NCI-H2107 treated with DMSO at 0.1 percent for 48 hours (cell line): ENCODE results near the gene CRELD1.

Source experiments
- DNase-seq: peaks from one replicate; lab custom pipeline; 2025; ENCODE audit not compliant: unreplicated experiment; lab: John Stamatoyannopoulos, UW

Gene CRELD1

GRCh38 chr3:9903904-9904303 lies 29.7 kb upstream of the CRELD1 start:
- DNase-seq, result no peak

DNA sequence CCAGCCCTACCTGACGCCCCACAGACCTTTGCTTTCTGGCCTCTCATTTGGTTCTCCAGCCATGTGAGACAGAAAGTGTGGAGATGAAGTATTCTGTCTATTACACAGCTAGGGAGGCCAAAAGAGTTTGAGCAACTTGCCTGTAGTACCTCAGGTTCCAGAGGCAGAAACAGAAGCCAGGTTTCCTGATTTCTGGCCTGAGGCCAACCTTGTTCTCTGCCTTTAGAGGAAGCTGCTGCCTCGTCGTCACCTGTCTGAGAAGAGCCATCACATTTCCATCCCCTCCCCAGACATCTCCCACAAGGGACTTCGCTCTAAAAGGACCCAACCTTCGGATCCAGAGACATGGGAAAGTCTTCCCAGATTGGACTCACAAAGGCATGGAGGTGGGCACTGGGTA lies 27.2 kb upstream of the CRELD1 start:
- no peak for DNase-seq

DNA sequence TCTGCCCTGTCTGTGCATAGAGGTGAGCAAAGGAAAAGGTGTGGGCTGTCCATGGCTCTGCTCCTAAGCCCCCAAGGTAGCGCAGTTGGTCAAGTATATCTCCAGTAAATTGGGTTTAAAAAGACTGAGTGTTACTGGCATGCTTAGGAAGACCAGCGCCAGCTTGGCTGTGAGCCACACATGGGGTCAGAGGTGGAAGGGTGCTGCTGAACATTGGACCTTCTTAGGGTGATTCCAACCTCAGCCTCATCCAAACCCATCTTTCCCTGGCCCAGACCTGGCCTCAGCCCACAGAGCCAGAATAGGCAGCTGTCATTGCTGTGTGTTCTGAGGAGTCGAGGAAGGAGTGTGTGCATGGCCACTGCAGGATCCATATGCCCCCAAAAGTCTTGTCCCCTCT lies 25.3 kb upstream of the CRELD1 start:
- no peak for DNase-seq

DNA sequence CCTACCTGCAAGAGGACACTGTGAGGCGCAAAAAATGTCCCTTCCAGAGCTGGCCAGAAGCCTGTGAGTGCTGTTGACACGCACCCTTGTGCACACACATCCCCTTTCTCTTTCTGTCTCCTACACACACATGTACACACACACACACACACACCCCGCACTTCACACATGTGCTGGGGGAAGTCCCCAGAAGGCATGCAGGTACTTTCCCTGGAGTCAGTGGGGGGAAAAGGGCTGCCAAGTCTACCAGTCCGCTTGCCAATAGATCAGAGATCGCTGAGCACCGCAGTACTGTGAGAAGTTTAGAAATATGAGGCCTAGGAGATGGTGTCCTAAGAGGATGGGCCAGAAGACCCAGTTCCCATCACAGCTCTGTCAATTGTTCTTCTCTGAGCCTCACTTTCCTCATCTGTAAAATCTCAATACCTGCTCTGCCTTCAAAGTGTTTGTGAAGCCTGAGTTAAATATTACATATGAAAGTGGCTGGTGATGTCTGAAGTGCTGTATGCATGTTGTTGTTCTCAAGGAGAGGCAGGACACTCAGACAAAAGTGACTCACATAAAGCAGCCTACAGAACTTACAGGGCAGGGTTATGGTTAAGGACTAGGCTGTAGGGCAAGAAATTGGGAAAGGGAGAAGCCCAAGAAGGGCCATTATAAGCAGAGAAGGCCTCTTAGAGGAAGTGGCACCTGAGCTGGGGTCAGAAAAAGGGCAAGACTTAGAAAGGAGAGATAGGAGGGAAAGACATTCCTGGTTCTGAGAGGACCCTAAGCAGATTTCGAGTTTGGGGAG lies 24.2 kb upstream of the CRELD1 start:
- DNase-seq, result no peak

DNA sequence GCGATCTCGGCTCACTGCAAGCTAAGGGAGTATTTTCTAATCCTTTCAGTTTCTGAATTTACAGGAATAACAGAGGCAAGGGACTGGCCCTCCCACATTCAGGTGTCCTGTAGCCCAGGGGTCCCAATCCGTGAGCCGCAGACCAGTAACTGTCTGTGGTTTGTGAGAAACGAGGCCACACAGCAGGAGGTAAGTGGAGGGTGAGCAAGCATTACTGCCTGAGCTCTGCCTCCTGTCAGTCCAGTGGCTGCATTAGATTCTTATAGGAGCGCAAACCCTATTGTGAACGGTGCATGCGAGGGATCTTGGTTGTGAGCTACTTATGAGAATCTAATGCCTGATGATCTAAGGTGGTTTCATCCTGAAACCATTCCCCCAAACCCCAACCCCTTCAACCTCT lies 21.8 kb upstream of the CRELD1 start:
- no peak for DNase-seq

- DNase-seq, result peak; percentile 80
Measured at GRCh38 chr3:9912294-9912935, 21.2 kb upstream of the CRELD1 start.

GRCh38 chr3:9913601-9914000 lies 20.0 kb upstream of the CRELD1 start:
- DNase-seq, result no peak

- DNase-seq, result no peak
Measured at GRCh38 chr3:9914011-9914410, 19.6 kb upstream of the CRELD1 start.

- DNase-seq, result no peak
Measured at GRCh38 chr3:9914559-9915253, 18.9 kb upstream of the CRELD1 start.

DNA sequence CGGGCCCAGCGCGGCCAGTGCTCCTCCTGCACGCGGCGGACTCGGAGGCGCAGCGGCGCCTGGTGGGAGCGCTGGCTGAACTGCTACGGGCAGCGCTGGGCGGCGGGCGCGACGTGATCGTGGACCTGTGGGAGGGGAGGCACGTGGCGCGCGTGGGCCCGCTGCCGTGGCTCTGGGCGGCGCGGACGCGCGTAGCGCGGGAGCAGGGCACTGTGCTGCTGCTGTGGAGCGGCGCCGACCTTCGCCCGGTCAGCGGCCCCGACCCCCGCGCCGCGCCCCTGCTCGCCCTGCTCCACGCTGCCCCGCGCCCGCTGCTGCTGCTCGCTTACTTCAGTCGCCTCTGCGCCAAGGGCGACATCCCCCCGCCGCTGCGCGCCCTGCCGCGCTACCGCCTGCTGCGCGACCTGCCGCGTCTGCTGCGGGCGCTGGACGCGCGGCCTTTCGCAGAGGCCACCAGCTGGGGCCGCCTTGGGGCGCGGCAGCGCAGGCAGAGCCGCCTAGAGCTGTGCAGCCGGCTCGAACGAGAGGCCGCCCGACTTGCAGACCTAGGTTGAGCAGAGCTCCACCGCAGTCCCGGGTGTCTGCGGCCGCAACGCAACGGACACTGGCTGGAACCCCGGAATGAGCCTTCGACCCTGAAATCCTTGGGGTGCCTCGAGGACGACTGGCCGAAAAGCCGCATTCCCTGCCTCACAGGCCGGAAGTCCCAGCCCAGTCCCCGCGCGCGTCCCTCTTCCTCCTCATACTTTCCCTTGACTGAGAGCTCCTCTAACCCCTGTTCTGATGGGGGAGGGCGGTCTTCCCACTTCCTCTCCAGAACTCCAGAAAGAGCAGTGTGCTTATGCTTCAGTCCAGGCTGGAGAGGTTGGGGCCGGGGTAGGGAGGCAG lies 18.1 kb upstream of the CRELD1 start:
- DNase-seq, result no peak

- no peak for DNase-seq
Measured at GRCh38 chr3:9916346-9916733, 17.3 kb upstream of the CRELD1 start.

DNA sequence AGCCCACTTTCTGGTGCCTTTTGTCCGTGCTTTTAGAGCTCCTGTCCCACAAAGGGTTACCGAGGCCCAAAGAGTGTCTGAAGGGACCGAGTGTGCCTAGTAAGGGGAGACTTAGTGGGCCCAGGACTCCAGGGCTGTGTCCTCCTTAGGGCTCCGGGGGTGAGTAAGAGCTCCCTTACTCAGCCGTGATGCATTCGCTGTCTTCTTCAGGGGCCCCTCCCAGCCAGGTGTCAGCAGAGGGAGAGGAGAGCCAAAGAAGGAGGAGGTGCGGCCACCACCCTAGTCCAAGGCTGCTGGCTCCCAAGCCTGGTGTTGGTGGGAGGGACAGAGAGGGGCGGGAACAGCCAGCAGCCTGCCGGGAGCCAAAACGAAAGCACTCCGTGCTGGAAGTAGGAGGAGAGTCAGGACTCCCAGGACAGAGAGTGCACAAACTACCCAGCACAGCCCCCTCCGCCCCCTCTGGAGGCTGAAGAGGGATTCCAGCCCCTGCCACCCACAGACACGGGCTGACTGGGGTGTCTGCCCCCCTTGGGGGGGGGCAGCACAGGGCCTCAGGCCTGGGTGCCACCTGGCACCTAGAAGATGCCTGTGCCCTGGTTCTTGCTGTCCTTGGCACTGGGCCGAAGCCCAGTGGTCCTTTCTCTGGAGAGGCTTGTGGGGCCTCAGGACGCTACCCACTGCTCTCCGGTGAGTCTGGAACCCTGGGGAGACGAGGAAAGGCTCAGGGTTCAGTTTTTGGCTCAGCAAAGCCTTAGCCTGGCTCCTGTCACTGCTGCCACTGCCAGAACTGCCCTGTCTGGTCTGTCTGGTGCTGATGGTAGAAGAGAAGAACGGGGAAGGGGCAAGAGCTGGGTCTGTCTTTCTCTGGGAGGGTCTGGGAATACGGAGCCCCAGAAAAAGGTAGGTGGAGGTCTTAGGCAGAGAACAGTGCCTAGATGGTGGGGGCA lies 16.6 kb upstream of the CRELD1 start, which contains the start of gene IL17RC:
Gene IL17RC (plus strand): TSS at position 365 of the 947 bp plus-strand sequence. CDS start 218 bp downstream, at position 583.
- peak; percentile 38 for DNase-seq

GRCh38 chr3:9917820-9918219 lies 15.8 kb upstream of the CRELD1 start:
- DNase-seq, result no peak

DNA sequence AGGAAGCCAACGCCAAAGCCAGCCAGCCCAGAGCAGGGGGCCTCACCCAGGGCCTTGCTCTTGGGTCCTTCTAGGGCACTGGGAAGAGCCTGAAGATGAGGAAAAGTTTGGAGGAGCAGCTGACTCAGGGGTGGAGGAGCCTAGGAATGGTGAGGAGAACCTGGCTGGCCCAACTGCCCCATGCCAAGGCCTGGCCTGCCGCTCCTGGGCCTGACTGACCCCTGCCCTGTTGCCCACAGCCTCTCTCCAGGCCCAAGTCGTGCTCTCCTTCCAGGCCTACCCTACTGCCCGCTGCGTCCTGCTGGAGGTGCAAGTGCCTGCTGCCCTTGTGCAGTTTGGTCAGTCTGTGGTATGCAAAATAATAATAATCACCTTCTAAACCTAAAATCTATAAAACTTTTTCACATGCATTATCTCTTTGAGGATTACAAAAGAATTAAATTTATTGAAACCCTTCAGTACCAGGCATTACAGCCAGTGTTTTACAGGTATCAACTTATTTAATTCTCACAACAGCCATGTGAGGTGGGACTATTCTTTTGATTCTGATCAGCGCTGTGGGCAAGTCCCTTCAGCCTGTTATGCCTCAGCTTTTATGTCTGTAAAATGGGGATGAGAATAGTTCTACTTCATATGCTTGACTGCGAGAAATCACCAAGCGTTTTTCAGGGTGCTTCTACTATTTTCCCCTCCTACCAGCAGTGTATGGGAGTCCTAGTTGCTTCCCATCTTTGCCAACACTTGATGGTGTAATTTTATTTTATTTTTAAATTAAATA lies 15.2 kb upstream of the CRELD1 start:
- no peak for DNase-seq

DNA sequence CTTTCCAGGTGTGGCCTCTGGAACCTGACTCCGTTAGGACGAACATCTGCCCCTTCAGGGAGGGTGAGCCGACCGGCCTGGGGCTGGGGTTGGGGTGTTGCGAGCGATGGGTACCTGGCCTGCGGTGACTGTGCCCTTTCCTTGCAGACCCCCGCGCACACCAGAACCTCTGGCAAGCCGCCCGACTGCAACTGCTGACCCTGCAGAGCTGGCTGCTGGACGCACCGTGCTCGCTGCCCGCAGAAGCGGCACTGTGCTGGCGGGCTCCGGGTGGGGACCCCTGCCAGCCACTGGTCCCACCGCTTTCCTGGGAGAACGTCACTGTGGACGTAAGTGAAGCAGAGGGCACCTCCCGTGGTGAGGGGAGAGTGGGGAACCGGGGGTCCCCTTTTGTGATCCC lies 5.5 kb upstream of the CRELD1 start:
- no peak for DNase-seq

DNA sequence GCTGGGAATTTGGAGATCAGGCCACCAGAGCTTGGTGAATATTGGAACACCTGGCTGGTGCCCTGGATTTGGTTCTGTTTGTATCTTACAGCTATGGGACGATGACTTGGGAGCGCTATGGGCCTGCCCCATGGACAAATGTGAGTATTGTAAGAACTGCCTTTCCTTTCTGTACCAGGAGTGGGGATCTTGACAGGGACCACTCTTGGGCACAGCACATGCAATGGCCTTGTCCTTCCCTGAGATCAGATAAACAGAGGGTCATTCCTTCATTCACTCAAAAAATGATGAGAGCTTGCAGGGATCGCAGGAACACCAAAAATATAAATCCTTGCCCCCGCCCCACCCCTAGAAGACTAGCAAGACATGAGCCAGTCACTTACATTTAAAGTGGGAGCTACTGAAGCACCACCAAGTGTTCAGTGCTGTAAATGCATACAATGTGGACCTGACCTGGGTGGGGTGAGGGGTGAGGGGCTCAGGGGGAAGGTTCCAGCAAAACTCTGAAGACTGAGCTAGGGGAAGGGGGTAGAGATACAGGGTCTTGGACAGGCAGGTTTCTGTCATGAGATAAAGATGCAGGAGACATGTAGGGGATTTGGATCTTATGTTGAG lies 2.7 kb upstream of the CRELD1 start:
- DNase-seq, result no peak

- no peak for DNase-seq
Measured at GRCh38 chr3:9932535-9932842, 1.1 kb upstream of the CRELD1 start.

GRCh38 chr3:9932843-9933560 lies 632 bp upstream of the CRELD1 start:
- peak; percentile 40 for DNase-seq
